ENCODE measurements around the gene ZCCHC24. TPM values are rescaled to one million over a fixed set of nuclear protein-coding genes. Genes with fewer than 3 reads are reported as not detected.

ZCCHC24 gene
- total RNA-seq, 4 donors from 2014 or later, result 15.6 to 41.1 (median 22.5) TPM

- 80 to 88% methylated on average over 6 of the region's 6 CpGs for WGBS, 2 donors (ENCODE audit: low coverage in 1 of 2)
- H3K4me3 ChIP-seq, result no peak overlapping the region
- in situ Hi-C loops (cut with MboI; ENCODE audit: low pct_ligation_motif_present in 1 of 4, low pct_unique_long_range_greater_than_20kb in 1 of 4, low sequenced_read_pairs in 3 of 4), result no loop called here
- no peaks in the 10 kb centered on the region for H3K9me3 ChIP-seq
- no peaks in the 10 kb centered on the region for H3K36me3 ChIP-seq
- no peaks in the 10 kb centered on the region for H3K27me3 ChIP-seq
- no peak for DNase-seq
- TF ChIP-seq EP300 (IDR thresholded peaks at IDR 0.05; ENCODE audit: low read depth), result no peak
- TF ChIP-seq POLR2A (IDR thresholded peaks at IDR 0.05), result no peak
- TF ChIP-seq, protein P1, sequence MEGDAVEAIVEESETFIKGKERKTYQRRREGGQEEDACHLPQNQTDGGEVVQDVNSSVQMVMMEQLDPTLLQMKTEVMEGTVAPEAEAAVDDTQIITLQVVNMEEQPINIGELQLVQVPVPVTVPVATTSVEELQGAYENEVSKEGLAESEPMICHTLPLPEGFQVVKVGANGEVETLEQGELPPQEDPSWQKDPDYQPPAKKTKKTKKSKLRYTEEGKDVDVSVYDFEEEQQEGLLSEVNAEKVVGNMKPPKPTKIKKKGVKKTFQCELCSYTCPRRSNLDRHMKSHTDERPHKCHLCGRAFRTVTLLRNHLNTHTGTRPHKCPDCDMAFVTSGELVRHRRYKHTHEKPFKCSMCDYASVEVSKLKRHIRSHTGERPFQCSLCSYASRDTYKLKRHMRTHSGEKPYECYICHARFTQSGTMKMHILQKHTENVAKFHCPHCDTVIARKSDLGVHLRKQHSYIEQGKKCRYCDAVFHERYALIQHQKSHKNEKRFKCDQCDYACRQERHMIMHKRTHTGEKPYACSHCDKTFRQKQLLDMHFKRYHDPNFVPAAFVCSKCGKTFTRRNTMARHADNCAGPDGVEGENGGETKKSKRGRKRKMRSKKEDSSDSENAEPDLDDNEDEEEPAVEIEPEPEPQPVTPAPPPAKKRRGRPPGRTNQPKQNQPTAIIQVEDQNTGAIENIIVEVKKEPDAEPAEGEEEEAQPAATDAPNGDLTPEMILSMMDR (IDR thresholded peaks at IDR 0.05), result no peak
- TF ChIP-seq POLR2AphosphoS5 (IDR thresholded peaks at IDR 0.05), result no peak
- intact Hi-C loops (cut with DNase I; ENCODE audit: low total_unique reads), result no loop called here
- H3K4me1 ChIP-seq, result peaks cover 0 to 6% (median 3%) of the 10 kb centered on the region in 4 donors
- H3K27ac ChIP-seq, result no peak overlapping the region
Observed at GRCh38 chr10:79484476-79484875, 39.1 kb upstream of the ZCCHC24 start.

GRCh38 chr10:79483948-79484347 is 38.5 kb upstream of the ZCCHC24 start:
- Histone ChIP-seq H3K4me3 (no peak overlapping the region), H3K4me1 (peaks cover 0 to 6% (median 3%) of the 10 kb centered on the region in 4 donors), H3K9me3 (no peaks in the 10 kb centered on the region), H3K27ac (peak overlapping the region; percentile 45 to 57 (median 54)), H3K36me3 (no peaks in the 10 kb centered on the region), H3K27me3 (no peaks in the 10 kb centered on the region)
- DNase-seq, result no peak
- in situ Hi-C loops (cut with MboI; ENCODE audit: low pct_ligation_motif_present in 1 of 4, low pct_unique_long_range_greater_than_20kb in 1 of 4, low sequenced_read_pairs in 3 of 4), result no loop called here
- TF ChIP-seq, protein P1 (IDR thresholded peaks at IDR 0.05), result no peak
- TF ChIP-seq POLR2AphosphoS5 (IDR thresholded peaks at IDR 0.05) (no peak), EP300 (IDR thresholded peaks at IDR 0.05; ENCODE audit: low read depth) (no peak), POLR2A (IDR thresholded peaks at IDR 0.05) (no peak)
- intact Hi-C loops (cut with DNase I; ENCODE audit: low total_unique reads), result no loop called here
- WGBS, 2 donors (ENCODE audit: low coverage in 1 of 2), result 56% methylated on average over 2 of the region's 2 CpGs; no CpG with 5 or more reads in 1 of the 2 donors

DNA sequence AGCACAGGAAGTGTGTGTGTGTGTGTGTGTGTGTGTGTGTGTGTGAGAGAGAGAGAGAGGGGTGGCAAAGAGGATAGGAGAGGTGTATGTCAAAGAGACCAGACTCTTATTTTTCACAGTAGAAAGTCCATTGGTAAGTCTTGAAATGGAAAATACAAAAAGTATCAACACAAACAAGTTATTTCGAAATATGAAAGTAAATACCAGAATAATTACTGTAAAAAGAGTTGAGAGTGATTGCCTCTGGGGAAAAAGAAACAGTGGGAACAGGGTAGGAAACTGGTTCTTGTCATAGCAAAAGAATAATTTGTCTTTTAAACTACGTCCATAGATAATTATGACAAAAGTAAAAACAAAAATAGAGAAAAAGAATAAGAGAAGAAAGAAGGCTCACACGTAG is 37.9 kb upstream of the ZCCHC24 start:
- no peak for TF ChIP-seq POLR2A (IDR thresholded peaks at IDR 0.05)

DNA sequence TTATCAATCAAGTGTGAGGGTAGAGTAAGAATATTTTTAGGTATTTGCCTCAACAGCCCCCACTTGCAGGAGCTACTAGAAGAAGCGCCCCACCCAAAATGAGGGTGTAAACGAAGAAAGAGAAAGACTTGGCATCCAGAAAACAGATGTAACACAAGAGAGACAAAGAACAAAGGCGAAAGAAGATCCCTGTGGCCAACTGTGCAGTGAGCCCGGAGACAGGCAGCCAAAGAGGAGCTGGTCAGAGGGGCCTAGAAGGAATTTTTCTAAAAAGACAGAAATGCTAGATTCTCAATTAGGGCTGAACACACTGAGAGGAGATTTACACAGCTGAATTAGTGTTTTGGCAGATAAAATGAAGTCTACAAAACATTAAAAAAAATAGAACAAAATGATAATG is 37.3 kb upstream of the ZCCHC24 start:
- Histone ChIP-seq H3K9me3 (no peaks in the 10 kb centered on the region), H3K36me3 (no peaks in the 10 kb centered on the region), H3K4me3 (no peak overlapping the region), H3K27me3 (no peaks in the 10 kb centered on the region), H3K4me1 (peaks cover 0 to 3% (median under 1%) of the 10 kb centered on the region in 4 donors), H3K27ac (no peak overlapping the region)
- DNase-seq, result no peak
- in situ Hi-C loops (cut with MboI; ENCODE audit: low pct_ligation_motif_present in 1 of 4, low pct_unique_long_range_greater_than_20kb in 1 of 4, low sequenced_read_pairs in 3 of 4) (no loop called here), intact Hi-C loops (cut with DNase I; ENCODE audit: low total_unique reads) (no loop called here)
- TF ChIP-seq POLR2AphosphoS5 (IDR thresholded peaks at IDR 0.05) (no peak), EP300 (IDR thresholded peaks at IDR 0.05; ENCODE audit: low read depth) (no peak), POLR2A (IDR thresholded peaks at IDR 0.05) (no peak)
- TF ChIP-seq, protein P1 (IDR thresholded peaks at IDR 0.05), result no peak
- WGBS, 2 donors (ENCODE audit: low coverage in 1 of 2), result 60 to 69% methylated on average over 4 of the region's 4 CpGs

More for the DNA sequence above, 37.9 kb upstream of the ZCCHC24 start:
- Histone ChIP-seq H3K27me3 (no peaks in the 10 kb centered on the region), H3K4me3 (no peak overlapping the region), H3K4me1 (peaks cover 0 to 6% (median 3%) of the 10 kb centered on the region in 4 donors), H3K36me3 (no peaks in the 10 kb centered on the region), H3K9me3 (no peaks in the 10 kb centered on the region), H3K27ac (peak overlapping the region; percentile 45 to 57 (median 54))
- in situ Hi-C loops (cut with MboI; ENCODE audit: low pct_ligation_motif_present in 1 of 4, low pct_unique_long_range_greater_than_20kb in 1 of 4, low sequenced_read_pairs in 3 of 4) (no loop called here), intact Hi-C loops (cut with DNase I; ENCODE audit: low total_unique reads) (no loop called here)
- no peak for DNase-seq
- 62 to 71% methylated on average over 3 of the region's 3 CpGs for WGBS, 2 donors (ENCODE audit: low coverage in 1 of 2)

GRCh38 chr10:79482304-79482703 is 36.9 kb upstream of the ZCCHC24 start:
- no peak overlapping the region for H3K27ac ChIP-seq
- no peaks in the 10 kb centered on the region for H3K27me3 ChIP-seq
- TF ChIP-seq, protein P1 (IDR thresholded peaks at IDR 0.05), result no peak
- no peak for TF ChIP-seq POLR2A (IDR thresholded peaks at IDR 0.05)
- TF ChIP-seq POLR2AphosphoS5 (IDR thresholded peaks at IDR 0.05), result no peak
- TF ChIP-seq EP300 (IDR thresholded peaks at IDR 0.05; ENCODE audit: low read depth), result no peak
- DNase-seq, result no peak
- H3K36me3 ChIP-seq, result no peaks in the 10 kb centered on the region
- in situ Hi-C loops (cut with MboI; ENCODE audit: low pct_ligation_motif_present in 1 of 4, low pct_unique_long_range_greater_than_20kb in 1 of 4, low sequenced_read_pairs in 3 of 4), result no loop called here
- H3K4me1 ChIP-seq, result peaks cover 0 to under 1% (median 0%) of the 10 kb centered on the region in 4 donors
- no peaks in the 10 kb centered on the region for H3K9me3 ChIP-seq
- WGBS, 2 donors (ENCODE audit: low coverage in 1 of 2), result 82 to 100% methylated on average over 1 of the region's 1 CpG
- no peak overlapping the region for H3K4me3 ChIP-seq
- intact Hi-C loops (cut with DNase I; ENCODE audit: low total_unique reads), result no loop called here
